Calu3 (cell line): ENCODE measurements around the gene AP1S1. TPM values are rescaled to one million over a fixed set of nuclear protein-coding genes. Genes with fewer than 3 reads are reported as not detected.
A peak's percentile ranks its signal among the peaks of the same experiment; 100 is the strongest.

Experiments used
- BruUV-seq: library from RNA; stranded (reverse); fragments of 400-500 nt; replicated peaks from 2 replicates; lab custom pipeline; 2021; lab: Mats Ljungman, UMichigan
- CTCF ChIA-PET: fragments of 300-600 bp; sonication (Branson Sonifier 250); formaldehyde crosslinking; loops from one replicate; lab custom pipeline; 2022; ENCODE audit warnings: antibody characterized with exemption; lab: Charles Lee
- DNase-seq: peaks from one replicate; pipeline ENCODE4 v3.0.0; 2022
- H3K27ac Mint-ChIP-seq: one replicate; pipeline ENCODE4 v1.8.0; 2022; ENCODE audit warnings: mixed read lengths; ENCODE audit not compliant: unreplicated experiment
- H3K27me3 Mint-ChIP-seq: one replicate; pipeline ENCODE4 v1.8.0; 2022; ENCODE audit warnings: mixed read lengths; ENCODE audit not compliant: unreplicated experiment
- H3K36me3 Mint-ChIP-seq: one replicate; pipeline ENCODE4 v1.8.0; 2022; ENCODE audit warnings: mild to moderate bottlenecking, moderate library complexity, mixed read lengths; ENCODE audit not compliant: insufficient read depth, unreplicated experiment
- H3K4me1 Mint-ChIP-seq: one replicate; pipeline ENCODE4 v1.8.0; 2022; ENCODE audit warnings: mild to moderate bottlenecking, low read depth, mixed read lengths; ENCODE audit not compliant: unreplicated experiment
- H3K4me3 Mint-ChIP-seq: one replicate; pipeline ENCODE4 v1.8.0; 2022; ENCODE audit warnings: mild to moderate bottlenecking, low read depth, moderate library complexity, mixed read lengths; ENCODE audit not compliant: unreplicated experiment
- H3K9me3 Mint-ChIP-seq: one replicate; pipeline ENCODE4 v1.8.0; 2022; ENCODE audit warnings: low read depth, mixed read lengths; ENCODE audit not compliant: unreplicated experiment
- CTCF ChIP-seq: fragments of 200-600 bp; IDR thresholded peaks from one replicate; pipeline ENCODE4 v1.8.0; 2022; ENCODE audit warnings: antibody characterized with exemption; ENCODE audit not compliant: unreplicated experiment
- intact Hi-C: fragments of 100-400 bp; cut with micrococcal nuclease; formaldehyde crosslinking; loops from one replicate; pipeline ENCODE4 v1.10.0; 2022; ENCODE audit not compliant: unreplicated experiment
- total RNA-seq: library from RNA; stranded (reverse); gene quantifications from 2 replicates; pipeline ENCODE4 v1.2.3, GENCODE V29; 2022

The AP1S1 gene
- total RNA-seq, 1 experiment from 2014 or later = 45.6 TPM

DNA sequence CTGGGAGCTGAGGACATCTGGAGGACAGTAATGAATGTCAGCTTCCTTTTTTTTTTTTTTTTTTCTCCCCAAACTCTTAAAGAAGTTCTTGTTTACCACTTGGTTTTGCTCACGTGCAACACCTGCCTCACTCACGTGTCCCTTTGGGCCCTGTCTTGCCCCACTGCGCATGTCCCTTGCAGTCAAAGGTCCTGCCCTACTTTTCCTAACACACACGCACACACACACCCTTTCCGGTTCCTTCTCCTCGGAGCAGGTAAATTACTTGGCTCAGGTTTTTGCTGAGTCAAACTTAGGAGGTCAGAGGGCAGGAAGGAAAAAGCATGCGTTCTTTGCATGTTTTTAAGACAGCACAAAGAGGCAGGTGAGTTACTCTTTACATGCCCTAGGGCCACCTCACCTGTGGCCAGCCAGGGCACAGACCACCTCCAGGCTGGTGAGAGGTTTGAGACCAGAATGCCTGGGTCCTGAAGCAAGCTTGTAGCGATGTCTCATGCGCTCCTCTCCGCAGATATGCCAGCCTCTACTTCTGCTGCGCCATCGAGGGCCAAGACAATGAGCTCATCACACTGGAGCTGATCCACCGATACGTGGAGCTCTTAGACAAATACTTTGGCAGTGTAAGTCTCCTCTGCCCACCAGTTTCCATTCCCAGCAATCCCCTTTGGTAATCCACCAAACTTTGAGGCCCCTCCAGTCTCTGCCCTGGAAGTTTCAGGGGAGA is 2.8 kb downstream of the AP1S1 start:
- CTCF ChIA-PET = interaction anchor here (0.8 kb wide), 1 partner anchor 13 kb away, joined by 4 read pairs; no protein-coding TSS in a partner anchor
- H3K27ac Mint-ChIP-seq = no peak overlapping the region
- H3K9me3 Mint-ChIP-seq = no peaks in the 10 kb centered on the region
- DNase-seq = no peak
- intact Hi-C loops = no loop called here
- H3K27me3 Mint-ChIP-seq = no peaks in the 10 kb centered on the region
- TF ChIP-seq CTCF = no peak
- H3K4me1 Mint-ChIP-seq = peaks cover 7% of the 10 kb centered on the region
- no peak overlapping the region for H3K4me3 Mint-ChIP-seq
- peaks cover 44% of the 10 kb centered on the region for H3K36me3 Mint-ChIP-seq
- BruUV-seq = TSS peak; percentile 15

DNA sequence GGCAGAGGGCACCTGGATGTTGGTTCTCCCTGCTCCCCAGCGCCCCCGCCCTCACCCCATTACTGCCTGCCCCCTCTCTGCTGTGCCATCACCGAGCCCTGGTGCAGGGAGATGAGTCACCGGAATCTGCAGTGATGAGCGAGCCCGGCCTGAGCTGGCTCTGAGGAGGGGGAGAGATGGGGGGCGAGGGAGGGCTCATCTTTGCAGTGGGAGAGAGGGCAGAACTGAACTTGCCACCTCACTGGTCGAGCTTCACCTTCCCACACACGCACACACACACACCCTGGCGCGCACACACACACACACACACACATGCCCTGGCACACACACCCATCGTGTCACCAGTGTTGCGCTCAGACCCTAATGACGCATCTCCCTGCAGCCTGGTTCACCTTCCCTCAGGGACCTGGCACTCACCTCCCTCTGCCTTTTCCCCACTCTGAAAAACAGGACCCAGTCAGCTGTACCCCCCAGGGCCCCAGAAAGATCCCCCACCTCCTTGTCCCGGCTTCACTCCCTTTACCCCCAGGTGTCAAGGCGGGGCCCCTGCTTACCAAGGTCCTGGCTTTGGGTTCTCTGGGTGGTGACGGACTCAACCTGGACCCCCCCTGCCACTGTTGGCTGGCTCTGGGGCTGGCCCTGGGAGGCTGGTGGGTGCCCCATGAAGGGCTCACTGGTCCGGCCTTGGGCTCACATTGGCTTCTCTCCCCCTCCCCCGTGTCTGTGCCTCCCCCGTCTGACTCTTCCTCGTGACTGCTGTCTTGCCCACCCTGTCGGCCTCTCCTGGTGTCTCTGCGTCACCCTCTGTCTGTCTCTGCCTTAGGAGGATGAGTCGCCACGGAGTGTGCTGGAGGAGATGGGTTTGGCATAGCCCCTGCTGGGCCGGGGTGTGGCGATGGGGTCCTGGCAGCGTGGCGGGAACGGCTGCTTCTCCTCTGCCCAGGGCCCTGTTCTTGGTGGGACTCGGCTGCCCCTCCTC is 5.7 kb downstream of the AP1S1 start:
- Mint-ChIP-seq H3K36me3 (peaks cover 50% of the 10 kb centered on the region), H3K27ac (no peak overlapping the region), H3K4me3 (no peak overlapping the region), H3K4me1 (peaks cover 7% of the 10 kb centered on the region), H3K9me3 (no peaks in the 10 kb centered on the region), H3K27me3 (peaks cover under 1% of the 10 kb centered on the region)
- no TSS peak for BruUV-seq
- no peak for TF ChIP-seq CTCF
- CTCF ChIA-PET = no interaction called here
- intact Hi-C loops = no loop called here
- no peak for DNase-seq

DNA sequence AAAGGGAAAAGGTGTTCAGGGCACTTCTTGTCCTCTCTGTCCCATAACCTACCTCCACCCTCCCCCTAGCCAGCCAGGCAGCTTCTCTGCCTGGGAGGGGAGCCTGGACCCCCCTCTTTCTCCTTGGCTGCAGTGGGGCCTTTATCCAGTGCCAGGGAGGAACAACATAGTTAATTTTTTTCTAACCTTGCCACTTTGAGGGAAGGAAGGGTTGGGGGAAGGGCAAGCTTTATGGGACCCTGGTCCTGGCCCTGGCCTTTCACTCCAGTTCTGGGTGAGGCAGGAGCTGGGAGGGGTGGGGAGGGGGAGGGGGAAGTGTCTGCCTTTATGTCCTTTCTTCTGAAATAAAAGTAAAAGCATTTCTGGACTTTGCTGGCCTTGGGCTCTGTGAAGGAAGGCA is 6.6 kb downstream of the AP1S1 start:
- H3K4me3 Mint-ChIP-seq = no peak overlapping the region
- no TSS peak for BruUV-seq
- H3K27me3 Mint-ChIP-seq = peaks cover 10% of the 10 kb centered on the region
- intact Hi-C loops = no loop called here
- CTCF ChIA-PET = no interaction called here
- no peak for TF ChIP-seq CTCF
- H3K27ac Mint-ChIP-seq = no peak overlapping the region
- no peaks in the 10 kb centered on the region for H3K9me3 Mint-ChIP-seq
- peaks cover 7% of the 10 kb centered on the region for H3K4me1 Mint-ChIP-seq
- H3K36me3 Mint-ChIP-seq = peaks cover 51% of the 10 kb centered on the region
- DNase-seq = no peak

- H3K27ac Mint-ChIP-seq = no peak overlapping the region
- no peak for TF ChIP-seq CTCF
- peak overlapping the region; percentile 70 for H3K4me3 Mint-ChIP-seq
- CTCF ChIA-PET = interaction anchor here (0.7 kb wide), 1 partner anchor 567 kb away, joined by 5 read pairs; no protein-coding TSS in a partner anchor
- H3K36me3 Mint-ChIP-seq = peaks cover 53% of the 10 kb centered on the region
- H3K4me1 Mint-ChIP-seq = peaks cover 12% of the 10 kb centered on the region
- intact Hi-C loops = no loop called here
- no peak for DNase-seq
- no TSS peak for BruUV-seq
- no peaks in the 10 kb centered on the region for H3K9me3 Mint-ChIP-seq
- H3K27me3 Mint-ChIP-seq = peaks cover 20% of the 10 kb centered on the region
Observed at GRCh38 chr7:101161692-101162471, 7.6 kb downstream of the AP1S1 start.
